WTC11 (cell line): ENCODE data around the gene OR2A12. TPM values are rescaled to one million over a fixed set of nuclear protein-coding genes. Genes with fewer than 3 reads are reported as not detected.

Experiments used
- ATAC-seq: fragments of 200-7000 bp; cut with Tn5 transposase; 2 replicates; pipeline ENCODE4 v1.10.0; 2021; ENCODE audit warnings: mild to moderate bottlenecking, moderate library complexity
- CTCF ChIA-PET: fragments of 300-600 bp; sonication (Branson Sonifier 250); formaldehyde crosslinking; loops from one replicate; lab custom pipeline; 2021; ENCODE audit warnings: antibody characterized with exemption; lab: Charles Lee
- POLR2A ChIA-PET: fragments of 350-600 bp; sonication (Branson Sonifier 250); formaldehyde crosslinking; loops from one replicate; lab custom pipeline; 2021; ENCODE audit warnings: antibody characterized with exemption; lab: Charles Lee
- DNase-seq: peaks from one replicate; pipeline ENCODE4 v3.0.0; 2021; ENCODE audit warnings: low spot score
- H3K27ac Mint-ChIP-seq: 2 replicates; pipeline ENCODE4 v1.8.0; 2021; ENCODE audit warnings: mixed read lengths
- H3K27me3 Mint-ChIP-seq: 2 replicates; pipeline ENCODE4 v1.8.0; 2021; ENCODE audit warnings: low read depth, mild to moderate bottlenecking, moderate library complexity, mixed read lengths
- H3K36me3 Mint-ChIP-seq: 2 replicates; pipeline ENCODE4 v1.8.0; 2021; ENCODE audit warnings: mixed read lengths
- H3K4me1 Mint-ChIP-seq: 2 replicates; pipeline ENCODE4 v1.8.0; 2022; ENCODE audit warnings: mixed read lengths
- H3K4me3 Mint-ChIP-seq: 2 replicates; pipeline ENCODE4 v1.8.0; 2021; ENCODE audit warnings: mild to moderate bottlenecking, moderate library complexity, mixed read lengths
- H3K9me3 Mint-ChIP-seq: 2 replicates; pipeline ENCODE4 v1.8.0; 2021; ENCODE audit warnings: mixed read lengths
- ARID4B ChIP-seq: sonication (generic); formaldehyde crosslinking; IDR thresholded peaks from 2 replicates; pipeline ENCODE4 v1.8.0; 2023; ENCODE audit warnings: missing genetic modification reagents, mild to moderate bottlenecking, borderline replicate concordance
- ATF2 ChIP-seq: sonication (generic); formaldehyde crosslinking; IDR thresholded peaks from 2 replicates; pipeline ENCODE4 v1.8.1; 2022; ENCODE audit warnings: low read depth, missing genetic modification reagents, borderline replicate concordance
- ATF3 ChIP-seq: sonication (generic); formaldehyde crosslinking; conservative IDR thresholded peaks from 2 replicates; pipeline ENCODE4 v1.8.1; 2022; ENCODE audit warnings: mild to moderate bottlenecking, missing genetic modification reagents
- E2F4 ChIP-seq: sonication (generic); formaldehyde crosslinking; IDR thresholded peaks from 2 replicates; pipeline ENCODE4 v1.8.1; 2022; ENCODE audit warnings: low read depth, mild to moderate bottlenecking, moderate library complexity, missing genetic modification reagents, borderline replicate concordance
- ERG ChIP-seq: fragments of 250-450 bp; sonication (Bioruptor Pico); IDR thresholded peaks from 2 replicates; pipeline ENCODE4 v1.8.0; 2021; ENCODE audit warnings: mild to moderate bottlenecking
- ESRRA ChIP-seq: sonication (generic); formaldehyde crosslinking; IDR thresholded peaks from 2 replicates; pipeline ENCODE4 v1.8.1; 2022; ENCODE audit warnings: mild to moderate bottlenecking, missing genetic modification reagents, borderline replicate concordance
- ETV6 ChIP-seq: sonication (generic); formaldehyde crosslinking; IDR thresholded peaks from 2 replicates; pipeline ENCODE4 v1.8.1; 2022; ENCODE audit warnings: mild to moderate bottlenecking, missing genetic modification reagents
- FOXK1 ChIP-seq: sonication (generic); formaldehyde crosslinking; IDR thresholded peaks from 2 replicates; pipeline ENCODE4 v1.8.0; 2022; ENCODE audit warnings: mild to moderate bottlenecking, moderate library complexity, missing genetic modification reagents
- MAX ChIP-seq: sonication (generic); formaldehyde crosslinking; IDR thresholded peaks from 2 replicates; pipeline ENCODE4 v1.8.0; 2022; ENCODE audit warnings: mild to moderate bottlenecking, missing genetic modification reagents
- MXD4 ChIP-seq: fragments of 250-450 bp; sonication (Bioruptor Pico); IDR thresholded peaks from 2 replicates; pipeline ENCODE4 v1.8.0; 2021; ENCODE audit warnings: mild to moderate bottlenecking, moderate library complexity, borderline replicate concordance
- NFATC4 ChIP-seq: fragments of 250-450 bp; sonication (Bioruptor Pico); IDR thresholded peaks from 2 replicates; pipeline ENCODE4 v1.9.0; 2021; ENCODE audit warnings: mild to moderate bottlenecking
- OVOL2 ChIP-seq: fragments of 250-450 bp; sonication (Bioruptor Pico); IDR thresholded peaks from 2 replicates; pipeline ENCODE4 v1.9.0; 2021; ENCODE audit warnings: mild to moderate bottlenecking, borderline replicate concordance
- SP1 ChIP-seq: sonication (generic); formaldehyde crosslinking; conservative IDR thresholded peaks from 2 replicates; pipeline ENCODE4 v1.8.1; 2022; ENCODE audit warnings: missing genetic modification reagents
- TCF7 ChIP-seq: sonication (generic); formaldehyde crosslinking; IDR thresholded peaks from 2 replicates; pipeline ENCODE4 v1.8.0; 2022; ENCODE audit warnings: mild to moderate bottlenecking, low read depth, missing genetic modification reagents, moderate library complexity
- ZNF121 ChIP-seq: sonication (generic); formaldehyde crosslinking; IDR thresholded peaks from 2 replicates; pipeline ENCODE4 v1.8.0; 2023; ENCODE audit warnings: missing genetic modification reagents
- ZNF138 ChIP-seq: sonication (generic); formaldehyde crosslinking; conservative IDR thresholded peaks from 2 replicates; pipeline ENCODE4 v1.8.1; 2022; ENCODE audit warnings: mild to moderate bottlenecking, moderate library complexity, missing genetic modification reagents
- ZNF425 ChIP-seq: fragments of 250-450 bp; sonication (Bioruptor Pico); conservative IDR thresholded peaks from 2 replicates; pipeline ENCODE4 v1.9.0; 2021; ENCODE audit warnings: mild to moderate bottlenecking
- ZNF512 ChIP-seq: sonication (generic); formaldehyde crosslinking; IDR thresholded peaks from 2 replicates; pipeline ENCODE4 v1.8.1; 2022; ENCODE audit warnings: missing genetic modification reagents, borderline replicate concordance
- ZSCAN18 ChIP-seq: fragments of 250-450 bp; sonication (Bioruptor Pico); IDR thresholded peaks from 2 replicates; pipeline ENCODE4 v2.1.2; 2022; ENCODE audit warnings: mild to moderate bottlenecking, moderate library complexity
- total RNA-seq: library from RNA; stranded (reverse); gene quantifications from 3 replicates; pipeline ENCODE4 v1.2.3, GENCODE V29; 2021

Gene OR2A12
- total RNA-seq, 1 experiment from 2014 or later = not detected

GRCh38 chr7:144086730-144087129 lies 652 bp downstream of the OR2A12 start (continued):
- TF ChIP-seq ATF2 (CRISPR knock-in tag) (no peak), ATF3 (no peak), MXD4 (CRISPR knock-in tag) (no peak), ETV6 (no peak), NFATC4 (CRISPR knock-in tag) (no peak), ZNF425 (CRISPR knock-in tag) (no peak), ERG (no peak), TCF7 (CRISPR knock-in tag) (no peak)

- Mint-ChIP-seq H3K27ac (no peak overlapping the region), H3K36me3 (no peaks in the 10 kb centered on the region), H3K27me3 (no peaks in the 10 kb centered on the region), H3K4me1 (peaks cover 7% of the 10 kb centered on the region), H3K9me3 (peaks cover 6% of the 10 kb centered on the region), H3K4me3 (no peak overlapping the region)
- POLR2A ChIA-PET = no interaction called here
- no peak for ATAC-seq
- CTCF ChIA-PET = no interaction called here
- TF ChIP-seq FOXK1 (CRISPR knock-in tag) (no peak), SP1 (CRISPR knock-in tag) (no peak), ATF3 (no peak), ZSCAN18 (CRISPR knock-in tag) (no peak), MXD4 (CRISPR knock-in tag) (no peak)
- DNase-seq = no peak
Observed at GRCh38 chr7:144087230-144087629, 1.2 kb downstream of the OR2A12 start.

- DNase-seq (no peak), ATAC-seq (no peak)
- Mint-ChIP-seq H3K9me3 (peaks cover 6% of the 10 kb centered on the region), H3K27ac (no peak overlapping the region), H3K4me3 (no peak overlapping the region), H3K4me1 (no peaks in the 10 kb centered on the region), H3K27me3 (no peaks in the 10 kb centered on the region), H3K36me3 (no peaks in the 10 kb centered on the region)
- CTCF ChIA-PET = no interaction called here
- POLR2A ChIA-PET = no interaction called here
- no peak for TF ChIP-seq E2F4 (CRISPR knock-in tag)
- no peak for TF ChIP-seq ZNF512
- no peak for TF ChIP-seq OVOL2 (CRISPR knock-in tag)
- TF ChIP-seq ESRRA = no peak
- no peak for TF ChIP-seq ZNF138 (CRISPR knock-in tag)
- TF ChIP-seq ARID4B (CRISPR knock-in tag) = no peak
- TF ChIP-seq MAX (CRISPR knock-in tag) = no peak
- TF ChIP-seq ZNF121 = no peak
Observed at GRCh38 chr7:144090667-144091066, 4.6 kb downstream of the OR2A12 start.
